Posterior cingulate gyrus (tissue), 11 donors: Measurements from ENCODE around the gene NHERF1.

ENCODE experiments used
- DNase-seq, 10 donors: peaks; one replicate each; pipeline versions ENCODE4 v3.0.0 to v3.0.0-alpha.2; 2020 to 2021; ENCODE audit warnings: mixed read lengths in 3 of 10
- intact Hi-C: fragments of 100-400 bp; cut with DNase I; formaldehyde crosslinking; loops from one replicate; pipeline ENCODE4 v1.15.1; 2023

The NHERF1 gene

GRCh38 chr17:74746376-74746775 lies 2.1 kb upstream of the NHERF1 start:
- peak in 2 of 10 donors; percentile 16 to 46 for DNase-seq
- intact Hi-C loops = no loop called here

GRCh38 chr17:74746922-74747321 lies 1.5 kb upstream of the NHERF1 start:
- intact Hi-C loops = no loop called here
- peak in 2 of 10 donors; percentile 43 to 78 for DNase-seq

- intact Hi-C loops = no loop called here
- DNase-seq = no peak
Observed at GRCh38 chr17:74748279-74748528, 224 bp upstream of the NHERF1 start.

- intact Hi-C loops = loop anchor here (2.0 kb wide), 1 partner anchor 15 kb away; no protein-coding TSS in a partner anchor
- peak in 3 of 10 donors; percentile 70 to 83 (median 72) for DNase-seq
Observed at GRCh38 chr17:74749279-74750038, 1.0 kb downstream of the NHERF1 start.

GRCh38 chr17:74750039-74750326 lies 1.6 kb downstream of the NHERF1 start:
- DNase-seq = peak in 1 of 10 donors; percentile 67
- intact Hi-C loops = loop anchor here (2.0 kb wide), 1 partner anchor 15 kb away; no protein-coding TSS in a partner anchor

- DNase-seq = peak in 5 of 10 donors; percentile 34 to 93 (median 63)
- intact Hi-C loops = loop anchor here (2.0 kb wide), 1 partner anchor 14 kb away; no protein-coding TSS in a partner anchor
Observed at GRCh38 chr17:74750327-74751069, 2.1 kb downstream of the NHERF1 start.

GRCh38 chr17:74752415-74752814 lies 4.0 kb downstream of the NHERF1 start:
- intact Hi-C loops = no loop called here
- no peak for DNase-seq

- peak in 1 of 10 donors; percentile 76 for DNase-seq
- intact Hi-C loops = no loop called here
Observed at GRCh38 chr17:74752822-74753401, 4.5 kb downstream of the NHERF1 start.

GRCh38 chr17:74754832-74755231 lies 6.4 kb downstream of the NHERF1 start:
- intact Hi-C loops = no loop called here
- DNase-seq = no peak

- DNase-seq = peak in 1 of 10 donors; percentile 84
- intact Hi-C loops = no loop called here
Observed at GRCh38 chr17:74755533-74755932, 7.1 kb downstream of the NHERF1 start.

GRCh38 chr17:74756891-74757290 lies 8.5 kb downstream of the NHERF1 start:
- DNase-seq = peak in 1 of 10 donors; percentile 85
- intact Hi-C loops = no loop called here

- DNase-seq = peak in 4 of 10 donors; percentile 64 to 92 (median 84)
- intact Hi-C loops = no loop called here
Observed at GRCh38 chr17:74757502-74757901, 9.1 kb downstream of the NHERF1 start.

GRCh38 chr17:74757931-74758847 lies 9.8 kb downstream of the NHERF1 start:
- DNase-seq = peak in 1 of 10 donors; percentile 58
- intact Hi-C loops = no loop called here

- intact Hi-C loops = no loop called here
- DNase-seq = peak in 1 of 10 donors; percentile 87
Observed at GRCh38 chr17:74758848-74759168, 10.4 kb downstream of the NHERF1 start.

GRCh38 chr17:74759243-74759801 lies 10.9 kb downstream of the NHERF1 start:
- DNase-seq = peak in 1 of 10 donors; percentile 82
- intact Hi-C loops = no loop called here

- peak in 1 of 10 donors; percentile 58 for DNase-seq
- intact Hi-C loops = no loop called here
Observed at GRCh38 chr17:74759941-74760340, 11.5 kb downstream of the NHERF1 start.

GRCh38 chr17:74760404-74761105 lies 12.1 kb downstream of the NHERF1 start:
- intact Hi-C loops = no loop called here
- peak in 4 of 10 donors; percentile 45 to 92 (median 74) for DNase-seq

- intact Hi-C loops = no loop called here
- DNase-seq = no peak
Observed at GRCh38 chr17:74761419-74761818, 13.0 kb downstream of the NHERF1 start.

- DNase-seq = no peak
Observed at GRCh38 chr17:74761931-74762330, 13.5 kb downstream of the NHERF1 start.

More at GRCh38 chr17:74761931-74762330, 13.5 kb downstream of the NHERF1 start:
- intact Hi-C loops = no loop called here
